Dendritic cell treated with granulocyte-macrophage colony-stimulating factor and Interleukin-4, amounts not matched to agents 40 ng/mL and 50 ng/mL, for 4 days (primary cell): ENCODE results near the gene NR2F1.

Source experiments
- H3K27ac Mint-ChIP-seq: one replicate; pipeline ENCODE4 v1.8.0; 2022; ENCODE audit warnings: mild to moderate bottlenecking, mixed read lengths
- H3K27me3 Mint-ChIP-seq: one replicate; pipeline ENCODE4 v1.8.0; 2022; ENCODE audit warnings: mild to moderate bottlenecking, mixed read lengths
- H3K36me3 Mint-ChIP-seq: one replicate; pipeline ENCODE4 v1.8.0; 2022; ENCODE audit warnings: low read depth, mixed read lengths
- H3K4me1 Mint-ChIP-seq: one replicate; pipeline ENCODE4 v1.8.0; 2022; ENCODE audit warnings: low read depth, mixed read lengths
- H3K4me3 Mint-ChIP-seq: one replicate; pipeline ENCODE4 v1.8.0; 2022; ENCODE audit warnings: mild to moderate bottlenecking, moderate library complexity, mixed read lengths
- H3K9me3 Mint-ChIP-seq: one replicate; pipeline ENCODE4 v1.8.0; 2022; ENCODE audit warnings: mixed read lengths
- intact Hi-C: fragments of 100-400 bp; cut with micrococcal nuclease; formaldehyde crosslinking; loops from one replicate; pipeline ENCODE4 v1.15.0; 2022

Gene NR2F1

GRCh38 chr5:93611273-93611975 is 28.4 kb downstream of the NR2F1 start:
- H3K4me1 Mint-ChIP-seq, result peaks cover 7% of the 10 kb centered on the region
- no peaks in the 10 kb centered on the region for H3K36me3 Mint-ChIP-seq
- intact Hi-C loops, result no loop called here
- no peaks in the 10 kb centered on the region for H3K9me3 Mint-ChIP-seq
- H3K4me3 Mint-ChIP-seq, result no peak overlapping the region
- H3K27ac Mint-ChIP-seq, result no peak overlapping the region
- peaks cover 82% of the 10 kb centered on the region for H3K27me3 Mint-ChIP-seq

GRCh38 chr5:93611976-93612854 is 29.2 kb downstream of the NR2F1 start:
- H3K4me1 Mint-ChIP-seq, result peaks cover 7% of the 10 kb centered on the region
- peaks cover 82% of the 10 kb centered on the region for H3K27me3 Mint-ChIP-seq
- intact Hi-C loops, result no loop called here
- H3K27ac Mint-ChIP-seq, result no peak overlapping the region
- H3K9me3 Mint-ChIP-seq, result no peaks in the 10 kb centered on the region
- H3K4me3 Mint-ChIP-seq, result no peak overlapping the region
- no peaks in the 10 kb centered on the region for H3K36me3 Mint-ChIP-seq

- no peak overlapping the region for H3K4me3 Mint-ChIP-seq
- no peak overlapping the region for H3K27ac Mint-ChIP-seq
- peaks cover 7% of the 10 kb centered on the region for H3K4me1 Mint-ChIP-seq
- H3K27me3 Mint-ChIP-seq, result peaks cover 78% of the 10 kb centered on the region
- intact Hi-C loops, result no loop called here
- H3K9me3 Mint-ChIP-seq, result no peaks in the 10 kb centered on the region
- H3K36me3 Mint-ChIP-seq, result no peaks in the 10 kb centered on the region
Measured at GRCh38 chr5:93612855-93613243, 29.8 kb downstream of the NR2F1 start.

GRCh38 chr5:93616538-93617174 is 33.6 kb downstream of the NR2F1 start:
- Mint-ChIP-seq H3K4me3 (no peak overlapping the region), H3K36me3 (peaks cover 6% of the 10 kb centered on the region), H3K4me1 (peaks cover 22% of the 10 kb centered on the region), H3K9me3 (no peaks in the 10 kb centered on the region), H3K27ac (no peak overlapping the region), H3K27me3 (peaks cover 58% of the 10 kb centered on the region)
- intact Hi-C loops, result no loop called here

- Mint-ChIP-seq H3K27me3 (peaks cover 50% of the 10 kb centered on the region), H3K4me3 (peak overlapping the region; percentile 89), H3K9me3 (no peaks in the 10 kb centered on the region), H3K36me3 (peaks cover 6% of the 10 kb centered on the region), H3K27ac (peak overlapping the region; percentile 21), H3K4me1 (peaks cover 17% of the 10 kb centered on the region)
- intact Hi-C loops, result no loop called here
Measured at GRCh38 chr5:93620487-93621326, 37.7 kb downstream of the NR2F1 start.

DNA sequence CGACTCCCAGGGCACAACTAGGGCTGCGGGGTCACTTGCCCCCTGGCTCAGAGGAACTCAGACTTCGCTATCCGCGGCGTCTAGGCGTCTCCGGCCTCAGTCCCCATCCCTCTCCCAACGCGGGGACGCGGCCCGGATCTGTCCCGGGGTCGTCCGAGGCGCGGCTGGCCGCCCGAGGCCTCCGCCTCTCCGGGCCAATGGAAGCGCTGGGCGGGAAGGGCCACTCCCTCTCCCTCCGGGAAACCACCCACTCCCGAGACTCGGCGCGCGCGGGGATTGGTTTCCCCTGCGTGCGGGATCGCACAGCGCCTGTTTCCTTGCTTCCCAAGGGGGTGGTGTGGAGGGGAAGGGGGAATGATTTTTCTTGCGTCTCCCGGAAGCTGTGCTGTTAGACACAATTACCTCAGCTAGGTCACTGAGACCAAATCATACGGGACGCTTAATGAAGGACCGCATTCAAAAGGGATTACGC is 38.3 kb downstream of the NR2F1 start:
- intact Hi-C loops, result no loop called here
- no peaks in the 10 kb centered on the region for H3K9me3 Mint-ChIP-seq
- peaks cover 17% of the 10 kb centered on the region for H3K4me1 Mint-ChIP-seq
- peaks cover 46% of the 10 kb centered on the region for H3K27me3 Mint-ChIP-seq
- peak overlapping the region; percentile 72 for H3K4me3 Mint-ChIP-seq
- no peak overlapping the region for H3K27ac Mint-ChIP-seq
- peaks cover 6% of the 10 kb centered on the region for H3K36me3 Mint-ChIP-seq

DNA sequence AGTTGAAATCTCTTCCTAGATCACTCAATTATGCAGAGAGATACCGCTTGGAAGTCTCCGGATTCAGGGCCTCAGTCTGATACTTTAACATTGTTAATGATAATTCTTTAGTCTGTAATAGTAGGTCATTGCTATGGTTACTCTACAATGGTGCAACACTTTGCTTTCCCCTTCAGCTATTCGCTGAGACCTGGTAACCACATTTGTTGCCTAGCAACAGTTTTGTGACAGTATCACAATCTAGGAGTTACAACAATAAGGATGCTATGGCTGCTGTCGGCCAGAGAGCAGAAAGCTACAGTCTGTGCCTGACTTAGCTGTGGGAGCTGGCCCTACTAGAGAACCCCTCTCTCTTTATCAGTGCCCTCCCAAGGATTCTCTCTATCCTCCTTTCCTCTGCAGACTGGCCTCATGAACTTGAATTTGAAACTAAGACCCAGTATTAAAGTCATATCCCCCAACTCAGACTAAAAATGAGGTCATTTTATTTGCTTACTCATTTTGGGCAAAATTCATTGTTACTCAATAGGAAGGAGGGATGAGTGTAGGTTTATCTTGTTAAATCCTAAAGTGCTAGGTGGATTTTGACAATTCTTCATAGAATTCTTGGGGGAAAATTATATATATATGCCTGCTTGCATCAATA is 39.3 kb downstream of the NR2F1 start:
- H3K36me3 Mint-ChIP-seq, result peaks cover 6% of the 10 kb centered on the region
- no peaks in the 10 kb centered on the region for H3K9me3 Mint-ChIP-seq
- no peak overlapping the region for H3K4me3 Mint-ChIP-seq
- H3K27ac Mint-ChIP-seq, result no peak overlapping the region
- H3K27me3 Mint-ChIP-seq, result peaks cover 41% of the 10 kb centered on the region
- peaks cover 17% of the 10 kb centered on the region for H3K4me1 Mint-ChIP-seq
- intact Hi-C loops, result no loop called here

GRCh38 chr5:93623153-93623552 is 40.1 kb downstream of the NR2F1 start:
- H3K4me3 Mint-ChIP-seq, result no peak overlapping the region
- H3K36me3 Mint-ChIP-seq, result peaks cover 6% of the 10 kb centered on the region
- peaks cover 41% of the 10 kb centered on the region for H3K27me3 Mint-ChIP-seq
- H3K27ac Mint-ChIP-seq, result no peak overlapping the region
- intact Hi-C loops, result no loop called here
- peaks cover 17% of the 10 kb centered on the region for H3K4me1 Mint-ChIP-seq
- H3K9me3 Mint-ChIP-seq, result no peaks in the 10 kb centered on the region

GRCh38 chr5:93626801-93627200 is 43.8 kb downstream of the NR2F1 start:
- Mint-ChIP-seq H3K27ac (no peak overlapping the region), H3K4me1 (peaks cover 1% of the 10 kb centered on the region), H3K27me3 (peaks cover 24% of the 10 kb centered on the region), H3K4me3 (no peak overlapping the region), H3K36me3 (no peaks in the 10 kb centered on the region), H3K9me3 (no peaks in the 10 kb centered on the region)
- intact Hi-C loops, result no loop called here

- intact Hi-C loops, result no loop called here
- Mint-ChIP-seq H3K27me3 (no peaks in the 10 kb centered on the region), H3K9me3 (no peaks in the 10 kb centered on the region), H3K36me3 (no peaks in the 10 kb centered on the region), H3K4me1 (no peaks in the 10 kb centered on the region), H3K27ac (no peak overlapping the region), H3K4me3 (no peak overlapping the region)
Measured at GRCh38 chr5:93632327-93632726, 49.3 kb downstream of the NR2F1 start.

DNA sequence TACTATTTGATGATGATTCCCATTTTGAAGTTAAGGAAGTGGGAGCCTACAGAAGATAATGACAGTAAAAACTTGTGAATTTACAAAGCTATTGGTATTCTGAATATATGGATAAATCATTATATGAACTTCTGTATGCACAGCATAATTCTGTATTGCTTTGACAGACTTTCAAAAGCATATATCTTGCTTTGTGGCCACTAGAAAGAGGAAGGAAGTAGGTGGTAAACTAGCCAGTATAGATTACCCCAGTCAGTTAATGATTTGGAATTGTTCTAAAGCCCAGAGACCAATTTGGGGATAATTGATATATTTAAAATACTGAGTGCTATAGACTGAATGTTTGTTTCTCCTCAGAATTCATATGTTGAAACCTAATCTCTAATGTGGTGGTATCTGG is 53.0 kb downstream of the NR2F1 start:
- Mint-ChIP-seq H3K4me3 (no peak overlapping the region), H3K27ac (no peak overlapping the region), H3K27me3 (no peaks in the 10 kb centered on the region), H3K9me3 (no peaks in the 10 kb centered on the region), H3K4me1 (no peaks in the 10 kb centered on the region), H3K36me3 (no peaks in the 10 kb centered on the region)
- intact Hi-C loops, result no loop called here

DNA sequence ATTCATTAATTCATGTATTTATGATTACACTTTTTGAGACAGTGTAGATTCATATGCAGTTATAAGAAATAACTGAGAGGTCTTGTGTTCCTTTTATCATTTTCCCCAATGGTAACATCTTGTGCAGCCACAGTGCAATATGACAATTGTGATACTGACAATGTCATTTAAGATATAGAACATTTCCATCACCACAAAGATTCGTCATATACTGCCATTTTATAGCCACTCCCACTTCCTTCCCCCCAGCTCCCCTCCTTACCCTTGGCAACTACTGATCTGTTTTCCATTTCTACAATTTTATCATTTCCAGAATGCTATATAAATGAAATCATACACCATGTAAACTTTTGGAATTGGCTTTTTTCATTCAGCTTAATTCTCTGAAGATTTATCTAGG is 53.8 kb downstream of the NR2F1 start:
- Mint-ChIP-seq H3K36me3 (no peaks in the 10 kb centered on the region), H3K4me1 (no peaks in the 10 kb centered on the region), H3K9me3 (no peaks in the 10 kb centered on the region), H3K27ac (no peak overlapping the region), H3K27me3 (no peaks in the 10 kb centered on the region), H3K4me3 (no peak overlapping the region)
- intact Hi-C loops, result no loop called here

- intact Hi-C loops, result no loop called here
- Mint-ChIP-seq H3K4me3 (no peak overlapping the region), H3K9me3 (no peaks in the 10 kb centered on the region), H3K27ac (no peak overlapping the region), H3K36me3 (no peaks in the 10 kb centered on the region), H3K27me3 (no peaks in the 10 kb centered on the region), H3K4me1 (no peaks in the 10 kb centered on the region)
Measured at GRCh38 chr5:93637697-93638096, 54.7 kb downstream of the NR2F1 start.
